HG02970 (cell line): ENCODE results near the gene PIAS1.
"Not testable (repeated sequence)": the region's sequence is repeated elsewhere in the genome, so short reads cannot be mapped to it uniquely, and the experiment has no call there.

Source experiments
- ATAC-seq: cut with Tn5 transposase; IDR thresholded peaks from one replicate; pipeline ENCODE4 v1.9.1; 2021; ENCODE audit warnings: mild to moderate bottlenecking, moderate library complexity, moderate number of reproducible peaks; ENCODE audit not compliant: unreplicated experiment, low FRiP score

The PIAS1 gene

DNA sequence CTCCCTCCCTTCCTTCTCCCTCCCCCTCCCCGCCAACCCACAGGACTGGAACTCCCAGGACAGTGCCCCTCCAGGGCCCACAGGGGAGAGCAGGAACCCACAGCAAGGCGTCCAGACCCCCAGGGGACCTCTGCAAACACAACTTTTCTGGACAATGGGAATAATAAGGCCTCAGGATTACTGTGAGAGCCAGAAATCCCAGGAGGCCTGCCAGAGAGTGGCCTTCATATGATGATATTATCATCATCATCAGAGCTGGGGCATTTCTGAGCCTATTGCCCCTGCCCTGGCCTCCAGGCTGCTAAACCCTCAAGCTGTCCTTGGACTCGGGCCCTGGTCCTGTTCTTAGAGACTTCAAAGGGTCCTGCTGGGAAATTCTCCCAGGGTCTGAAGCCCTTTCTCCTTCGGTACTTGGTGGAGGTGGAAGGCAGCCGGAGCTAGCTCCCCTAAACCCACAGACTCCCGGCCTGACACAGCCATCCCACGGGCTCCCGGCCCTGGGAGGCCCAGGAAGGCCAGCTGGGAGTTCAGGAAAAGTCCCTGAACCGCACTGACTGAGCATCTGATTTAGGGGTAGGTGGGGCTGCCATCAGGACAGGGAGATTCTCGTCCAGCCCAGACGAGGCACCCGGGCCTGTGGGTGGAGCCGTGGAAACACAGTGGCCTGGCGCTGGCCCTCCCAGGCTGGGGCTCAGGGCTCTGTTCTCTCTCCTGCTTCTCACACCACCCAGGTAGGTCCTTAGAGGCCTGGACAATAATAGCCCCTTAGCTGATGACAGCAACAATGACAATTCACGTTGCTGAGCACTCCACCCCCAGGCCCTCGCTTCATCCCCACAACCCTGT, 146.1 kb downstream of the PIAS1 start:
- no peak for ATAC-seq

DNA sequence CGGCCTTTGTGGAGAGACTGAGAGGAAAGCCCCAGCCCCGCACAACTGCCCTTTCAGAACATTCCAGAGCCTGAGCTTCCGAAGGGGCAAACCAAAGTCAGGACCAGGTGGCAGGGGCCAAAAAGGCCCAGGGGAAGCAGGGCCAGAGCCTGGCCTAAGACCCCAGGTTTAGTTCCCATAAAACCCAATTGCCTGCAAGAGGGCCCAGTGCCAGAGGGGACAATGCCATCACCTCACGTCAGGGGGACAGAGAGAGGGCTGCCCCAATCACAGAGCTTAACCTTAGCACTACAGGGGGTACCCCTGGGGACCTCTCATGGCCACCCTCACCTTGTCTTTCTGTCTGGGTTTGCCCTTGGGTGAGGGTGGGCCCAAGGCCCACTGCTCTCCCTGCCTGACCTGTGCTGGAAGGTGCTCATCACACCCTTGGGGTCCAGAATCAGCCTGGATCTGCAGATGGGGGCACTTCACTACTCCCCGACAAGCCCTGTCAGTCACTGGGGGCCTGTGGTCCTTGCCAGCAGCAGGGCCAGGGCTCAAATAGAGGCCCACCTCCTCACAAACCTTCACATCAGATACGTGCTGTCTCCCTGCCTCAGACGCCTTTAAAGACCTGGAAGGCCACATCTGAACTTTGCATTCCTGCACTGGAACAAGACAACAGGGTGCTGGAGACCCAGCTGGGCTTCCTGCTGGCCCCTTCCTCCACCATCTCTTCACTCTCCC, 147.2 kb downstream of the PIAS1 start:
- ATAC-seq: no peak

DNA sequence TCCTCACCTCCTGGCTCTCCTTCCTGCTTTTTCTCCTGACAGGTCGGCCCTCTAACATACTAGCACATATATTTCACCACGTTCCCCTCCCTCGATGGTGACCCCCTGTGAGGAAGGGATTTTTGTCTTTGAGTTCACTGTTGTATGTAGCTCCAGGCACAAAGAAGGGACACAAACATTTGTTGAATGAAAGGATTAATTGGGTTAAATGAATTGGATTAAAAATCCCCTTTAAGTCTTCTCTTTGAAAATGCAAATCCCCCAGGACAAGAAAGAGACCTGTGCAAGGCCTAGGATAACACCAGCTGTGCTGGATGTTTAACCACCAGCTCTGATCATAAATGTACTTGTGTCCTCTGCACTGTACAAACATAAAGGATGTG, 147.8 kb downstream of the PIAS1 start:
- ATAC-seq: no peak

DNA sequence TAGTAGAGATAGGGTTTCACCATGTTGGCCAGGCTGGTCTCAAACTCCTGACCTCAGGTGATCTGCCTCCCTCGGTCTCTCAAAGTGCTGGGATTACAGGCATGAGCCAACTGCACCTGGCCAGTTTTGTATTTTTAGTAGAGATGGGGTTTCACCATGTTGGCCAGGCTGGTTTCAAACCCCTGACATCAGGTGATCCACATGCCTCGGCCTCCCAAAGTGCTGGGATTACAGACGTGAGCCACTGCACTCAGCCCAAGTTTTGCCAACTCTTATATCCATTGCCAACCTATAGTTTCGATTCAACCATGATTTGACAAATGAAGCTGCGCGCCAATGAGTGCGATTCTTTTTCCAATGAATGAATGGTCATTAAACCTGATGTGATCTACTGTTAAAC, 148.9 kb downstream of the PIAS1 start:
- not testable (repeated sequence) for ATAC-seq

DNA sequence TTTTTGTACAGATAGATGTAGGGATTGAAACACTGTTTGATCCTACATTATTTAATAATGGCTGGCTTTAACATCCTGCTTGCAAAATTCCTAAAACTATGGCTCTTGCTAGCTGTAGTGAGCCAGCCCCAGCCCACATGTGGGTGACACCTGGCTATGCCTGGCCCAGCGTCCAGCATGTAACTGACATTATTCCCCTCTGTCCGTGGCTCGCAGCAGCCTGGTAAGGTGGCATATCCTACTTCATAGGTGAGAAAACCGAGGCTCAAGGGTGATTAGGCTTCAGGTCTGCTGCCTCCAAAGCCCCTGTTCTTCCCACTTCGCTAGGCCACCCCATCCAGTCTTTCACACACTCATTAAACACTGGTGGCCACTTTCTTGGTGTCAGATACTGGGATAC, 149.4 kb downstream of the PIAS1 start:
- no peak for ATAC-seq

DNA sequence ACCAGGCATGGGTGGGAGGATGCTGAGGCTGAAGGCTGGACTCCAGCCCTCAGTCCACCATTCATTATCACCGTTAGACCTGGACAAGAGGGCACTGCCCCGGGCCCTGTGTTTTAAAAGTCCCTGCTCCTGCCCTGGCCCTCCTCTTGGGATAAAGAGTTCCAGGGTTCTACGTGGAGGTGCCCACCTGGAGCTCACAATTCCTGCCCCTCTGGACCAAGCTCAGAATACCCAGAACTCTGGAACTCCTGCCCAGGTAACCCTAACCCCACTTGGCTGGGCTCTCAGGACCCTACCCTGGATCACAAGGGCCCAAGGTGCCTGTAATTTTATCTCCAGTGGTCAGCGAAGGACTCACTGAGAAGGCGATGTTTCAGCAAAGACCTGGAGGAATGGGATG, 149.8 kb downstream of the PIAS1 start:
- ATAC-seq: no peak

DNA sequence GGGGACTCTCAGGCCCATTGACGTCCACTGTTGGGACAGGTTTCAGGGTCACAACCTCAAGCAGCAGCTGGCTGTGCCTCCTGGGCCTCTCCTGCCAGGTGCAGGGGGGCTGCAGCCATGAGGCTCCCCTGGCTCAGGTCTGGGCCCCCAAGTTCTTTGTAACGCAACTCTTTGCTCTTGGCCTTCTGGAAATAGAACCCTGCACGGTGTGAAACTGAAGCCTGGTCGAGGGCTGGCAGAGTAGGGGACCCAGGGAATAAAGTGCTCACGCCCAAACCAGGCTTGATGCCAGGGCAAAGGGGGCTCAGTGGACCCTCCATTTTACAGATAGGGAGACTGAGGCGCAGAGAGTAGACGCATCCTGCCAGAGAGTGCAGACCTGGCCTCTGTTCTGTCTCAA, 150.2 kb downstream of the PIAS1 start:
- ATAC-seq: no peak

DNA sequence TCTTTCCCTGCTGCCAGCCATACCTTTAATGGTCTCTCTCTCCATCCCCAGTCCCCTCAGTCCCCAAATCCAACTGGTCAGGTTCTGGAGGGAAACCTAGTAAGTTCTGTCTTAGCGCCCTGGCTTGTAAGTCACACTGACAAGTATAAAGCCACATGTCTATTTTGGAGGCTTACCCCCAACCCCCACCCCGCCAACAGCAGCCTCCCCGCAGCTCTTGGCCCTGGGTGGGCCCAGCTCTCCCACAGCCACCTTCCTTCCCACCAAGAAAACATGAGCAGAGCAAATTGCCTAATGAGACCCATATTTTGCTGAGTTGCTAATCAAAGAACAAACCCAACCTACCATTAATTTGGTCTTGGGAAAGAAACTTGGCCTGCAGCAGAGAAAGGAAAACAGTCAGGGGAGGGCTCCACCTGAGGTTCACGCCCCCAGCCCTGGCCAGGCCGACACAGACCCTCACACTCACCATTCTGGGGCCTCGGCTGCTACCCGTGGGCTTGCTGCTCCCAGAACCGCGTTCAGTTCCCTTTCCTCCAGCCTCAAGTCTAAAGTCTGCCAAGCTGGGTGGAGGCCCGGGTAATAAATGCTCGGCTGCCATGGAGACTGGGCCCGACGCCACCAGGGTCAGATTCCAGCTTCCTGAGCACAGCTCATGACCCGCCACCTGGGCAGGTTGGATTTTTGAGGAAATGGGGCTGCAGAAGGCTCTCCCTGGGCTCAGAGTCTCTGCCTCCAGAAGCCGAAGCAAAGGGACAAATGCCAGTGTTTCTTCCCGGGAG, 150.9 kb downstream of the PIAS1 start, which contains the start of gene CALML4:
TSS of gene CALML4 (minus strand) at position 557 of the 782 bp plus-strand sequence. CDS start at position 472, 85 bp downstream.
- no peak for ATAC-seq

DNA sequence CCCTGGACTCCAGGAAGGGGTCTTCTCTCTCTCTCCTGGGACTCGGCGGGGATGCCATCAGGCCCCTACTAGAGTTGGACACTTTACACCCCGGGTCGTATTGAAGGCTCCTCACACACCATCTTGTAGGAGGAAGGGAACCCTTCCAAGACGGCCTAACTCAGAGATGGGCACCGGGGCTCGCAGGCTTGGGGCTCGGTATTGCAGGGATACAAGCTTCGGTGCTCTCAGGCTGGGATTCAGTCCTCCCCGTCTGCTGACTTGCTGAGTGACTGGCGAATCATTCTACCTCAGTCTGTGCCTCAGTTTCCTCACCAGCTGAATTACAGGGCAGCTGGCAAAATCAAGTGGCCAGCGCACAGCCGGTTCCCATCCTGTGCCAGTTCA, 151.4 kb downstream of the PIAS1 start:
- ATAC-seq: no peak

DNA sequence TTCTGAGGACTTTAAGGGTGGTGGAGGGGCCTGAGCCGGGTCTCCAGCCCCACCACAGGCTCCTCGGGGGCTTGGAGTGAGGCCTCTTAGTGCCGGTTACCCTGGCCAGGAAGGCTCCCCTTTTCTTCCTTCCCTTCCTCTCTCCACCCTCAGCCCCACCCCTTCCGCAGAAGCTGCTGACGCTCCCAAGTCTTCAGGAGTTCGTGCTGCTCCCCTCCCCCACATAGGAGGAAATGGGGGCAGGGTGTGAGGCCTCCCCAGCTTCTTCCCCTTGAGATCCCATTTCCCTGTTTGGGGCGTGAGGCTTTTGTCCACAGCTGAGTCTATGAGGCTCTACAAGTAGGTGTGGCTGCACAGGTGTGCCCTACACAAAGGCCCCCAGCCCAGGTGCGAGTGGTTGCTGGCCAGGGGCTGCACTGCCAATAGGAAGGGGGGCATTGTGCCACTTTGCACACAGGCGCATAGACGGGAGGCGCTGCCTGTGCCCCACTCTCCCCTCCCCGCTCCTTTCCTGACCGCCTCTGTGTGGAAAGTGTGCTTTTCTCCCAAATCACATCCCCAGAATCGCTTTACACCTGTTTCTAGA, 151.9 kb downstream of the PIAS1 start:
- no peak for ATAC-seq

DNA sequence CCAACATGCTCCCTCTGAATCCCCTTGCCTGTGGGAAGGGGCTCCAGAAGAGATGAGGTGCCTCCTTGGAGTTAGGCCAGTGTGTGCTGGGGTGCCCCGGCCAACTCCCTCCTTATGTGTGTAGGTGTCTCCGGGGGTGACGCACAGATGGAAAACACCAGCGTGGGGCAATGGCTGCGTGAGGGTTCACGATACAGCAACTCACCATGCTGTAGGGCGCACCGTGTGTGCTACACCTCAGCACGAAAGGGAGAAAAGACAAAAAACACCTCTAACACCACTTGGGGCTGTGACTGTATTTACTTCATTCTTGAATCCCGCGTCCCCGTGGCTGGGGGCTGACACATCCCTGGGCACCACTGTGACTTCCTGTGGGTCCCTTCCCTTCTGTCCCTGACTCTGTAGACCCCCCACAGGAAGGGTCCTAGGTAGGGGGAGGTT, 152.6 kb downstream of the PIAS1 start:
- no peak for ATAC-seq

DNA sequence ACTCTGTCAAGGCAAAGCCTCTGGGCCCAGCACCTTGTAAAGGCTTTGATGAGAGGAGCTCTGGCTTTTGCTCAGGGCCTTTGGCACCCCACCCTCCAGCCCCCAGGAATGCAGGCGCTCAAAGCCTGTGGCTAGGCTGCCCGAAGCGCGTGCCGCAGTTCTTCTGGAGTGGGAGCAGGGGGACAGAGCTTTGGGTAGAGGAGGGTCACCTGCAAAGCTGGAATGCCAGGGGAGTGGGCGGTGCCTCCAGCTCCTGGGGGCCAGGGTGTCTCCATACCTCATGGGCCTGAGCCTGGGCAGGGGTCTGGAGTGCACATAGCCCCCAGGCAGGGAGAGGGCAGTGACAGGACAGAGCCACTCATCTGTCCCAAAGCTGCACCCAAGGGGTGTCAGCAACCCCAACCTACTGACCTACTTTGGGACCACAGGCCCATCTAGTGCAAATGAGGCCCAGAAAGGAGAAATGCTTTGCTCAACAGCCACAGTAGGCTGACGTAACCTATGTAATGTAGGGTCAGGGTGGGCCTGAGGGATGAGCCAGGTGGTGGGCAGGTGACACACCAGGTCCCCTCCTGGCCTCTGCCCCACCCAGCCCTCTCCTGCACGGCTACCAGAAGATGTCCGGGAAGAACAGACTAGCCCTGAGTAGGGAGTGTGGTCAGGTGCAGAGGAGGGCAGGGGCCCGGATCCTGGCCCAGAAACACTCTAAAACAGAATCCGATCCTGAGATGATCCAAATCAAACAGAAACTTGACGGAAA, 153.2 kb downstream of the PIAS1 start:
- ATAC-seq: no peak

DNA sequence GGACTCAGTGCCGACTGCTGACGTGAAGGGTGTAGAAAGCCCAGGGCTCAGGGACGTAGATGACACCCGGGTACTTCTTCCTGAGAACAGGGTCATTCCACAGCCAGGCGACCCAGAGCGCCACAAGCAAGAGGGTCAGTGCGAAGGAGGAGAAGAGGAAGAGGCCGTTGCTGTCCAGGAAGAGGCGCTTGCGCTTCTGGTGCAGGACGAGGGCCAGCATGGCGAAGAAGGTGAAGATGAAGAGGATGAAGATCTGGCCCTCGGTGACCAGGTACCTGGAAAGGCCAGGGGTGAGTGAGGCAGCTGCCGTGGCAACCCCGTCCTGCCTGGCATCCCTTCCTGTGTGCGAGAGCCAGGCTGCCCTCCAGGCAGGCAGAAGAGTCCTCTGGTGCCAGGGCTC, 154.0 kb downstream of the PIAS1 start:
- ATAC-seq: no peak

DNA sequence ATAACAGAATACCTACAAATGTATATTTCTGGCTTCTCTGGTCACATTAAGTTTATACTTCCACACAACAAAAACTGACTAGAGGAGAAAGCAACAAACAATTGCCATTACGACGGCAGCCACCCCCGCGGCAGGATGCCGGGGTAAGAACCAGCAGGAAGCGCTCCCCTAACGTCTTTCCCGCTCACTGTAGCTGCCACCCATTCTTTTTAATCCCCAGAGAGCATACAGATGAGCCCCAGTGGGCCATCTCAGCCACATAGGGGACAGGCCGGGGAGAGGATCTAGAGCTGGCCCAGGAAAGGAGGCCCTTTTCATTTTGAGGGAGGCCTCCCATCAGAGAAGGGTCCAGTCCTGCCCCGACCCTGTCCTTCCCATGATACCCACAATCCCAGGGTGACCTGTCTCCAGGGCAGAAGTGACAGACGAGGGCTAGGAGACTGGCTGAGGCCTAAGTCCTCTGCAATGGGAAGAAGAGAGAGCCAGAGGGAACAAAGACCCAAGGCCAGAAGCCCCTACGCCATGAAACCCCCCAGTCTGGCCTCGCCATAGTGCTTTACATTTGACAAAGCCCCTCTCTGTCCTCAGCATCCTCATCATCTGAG, 154.6 kb downstream of the PIAS1 start:
- ATAC-seq: no peak

DNA sequence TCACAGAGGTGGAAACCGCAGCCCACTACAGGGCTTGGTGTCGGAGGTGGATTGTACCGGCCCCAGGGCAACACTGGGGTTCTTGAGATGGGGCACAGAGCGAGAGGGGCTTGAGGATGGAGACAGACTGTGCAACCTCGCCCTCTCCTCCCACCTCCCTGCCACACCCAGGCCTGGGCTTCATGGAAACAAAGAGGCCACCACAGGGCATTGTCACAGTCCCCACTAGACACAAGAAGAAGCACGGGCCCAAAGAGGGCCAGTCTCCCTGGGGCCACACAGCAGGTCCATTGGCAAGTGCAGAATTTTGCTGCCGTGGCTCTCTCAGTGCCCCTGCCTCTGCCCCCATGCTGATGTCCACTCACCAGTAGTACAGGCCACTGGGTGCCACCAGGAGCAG, 155.2 kb downstream of the PIAS1 start:
- no peak for ATAC-seq

DNA sequence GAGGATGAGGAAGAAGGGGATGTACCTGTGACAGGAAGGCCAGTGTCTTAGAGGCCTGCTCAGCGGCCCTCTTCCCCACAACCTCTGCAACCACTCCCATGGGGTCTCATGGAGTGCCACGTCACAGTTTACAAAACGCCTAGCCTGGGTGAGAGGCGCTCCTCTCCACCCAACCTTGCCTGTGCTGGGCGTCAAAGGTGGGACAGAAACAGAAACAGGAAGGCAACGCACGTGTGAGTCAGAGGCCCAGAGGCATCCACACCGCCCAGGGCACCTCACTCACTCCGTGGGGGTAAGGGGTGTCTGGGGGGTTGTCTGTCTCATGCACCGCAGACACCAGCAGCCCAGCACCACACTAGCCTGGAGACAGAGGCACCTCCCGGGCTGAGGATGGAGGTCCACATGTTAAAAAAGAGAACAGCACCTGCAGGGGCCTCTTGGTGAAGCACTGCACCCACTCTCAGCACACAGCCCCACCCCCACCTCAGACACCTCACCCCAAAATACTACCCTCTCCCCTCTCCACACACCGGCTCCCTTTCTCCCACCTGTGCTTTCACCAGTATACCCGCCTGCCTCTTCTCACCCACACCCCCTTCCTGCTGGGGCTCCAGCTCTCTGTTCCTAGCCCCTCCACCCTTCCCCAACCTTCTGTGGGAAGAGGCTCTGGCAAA, 155.8 kb downstream of the PIAS1 start:
- ATAC-seq: no peak

DNA sequence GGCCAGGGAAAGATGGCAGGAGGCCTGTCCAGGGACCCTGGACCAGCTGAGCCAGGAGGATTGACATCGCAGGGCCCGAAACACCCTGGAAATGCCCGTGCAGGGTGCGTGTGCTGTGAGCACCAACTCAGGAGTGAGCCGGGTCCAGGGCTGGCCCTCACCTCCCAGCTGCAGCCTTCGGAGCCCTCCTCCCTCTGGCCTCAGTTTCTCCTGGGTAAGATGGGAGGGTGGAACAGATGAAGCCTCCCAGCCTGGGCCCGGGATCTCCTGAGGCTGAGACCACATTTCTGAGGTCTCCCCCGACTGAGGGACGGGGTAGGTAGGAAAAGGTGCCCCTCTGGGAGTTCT, 156.3 kb downstream of the PIAS1 start:
- ATAC-seq: no peak

DNA sequence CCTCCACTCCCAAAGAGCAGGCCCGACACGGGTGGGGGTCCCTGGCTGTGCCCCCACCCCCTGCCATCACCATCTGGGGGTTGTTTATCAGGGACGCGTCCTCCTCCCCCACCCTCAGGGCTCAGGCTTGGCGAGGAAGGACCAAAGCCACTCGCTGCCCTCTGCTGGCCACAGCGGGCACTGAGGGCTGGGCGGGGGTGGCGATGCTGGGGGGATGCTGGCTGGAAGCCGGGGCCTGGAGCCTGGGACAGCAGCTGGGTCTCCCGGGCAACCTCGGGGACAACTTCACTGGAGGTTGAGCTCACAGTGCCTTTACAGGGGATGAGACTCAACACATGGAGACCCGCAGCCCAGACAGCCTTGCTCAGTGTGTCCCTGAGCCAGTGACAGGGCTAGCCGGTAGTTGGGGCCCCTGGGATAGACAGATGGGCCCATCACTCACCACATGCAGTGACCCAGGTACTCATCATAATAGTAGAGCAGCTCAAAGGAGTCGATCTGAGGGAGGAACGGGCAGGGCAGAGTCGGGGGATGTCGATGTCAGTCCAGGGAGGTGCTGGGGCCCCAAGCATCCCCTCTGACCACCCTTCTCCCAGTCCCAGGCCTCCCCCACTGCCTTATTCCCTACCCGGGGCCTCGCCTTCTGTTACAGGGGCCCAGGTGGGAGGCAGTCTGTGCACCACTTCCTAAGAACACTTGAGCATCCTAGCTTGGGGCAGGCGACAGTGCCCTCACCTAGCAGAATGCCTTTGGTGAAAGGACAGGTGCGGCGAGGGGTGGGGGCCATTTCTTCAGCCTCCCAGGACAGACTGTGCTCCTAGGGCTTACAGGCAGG, 156.9 kb downstream of the PIAS1 start:
- ATAC-seq: no peak
